ENCODE results near the gene MAP6. TPM values are rescaled to one million over a fixed set of nuclear protein-coding genes. Genes with fewer than 3 reads are reported as not detected.
A peak's percentile ranks its signal among the peaks of the same experiment; 100 is the strongest.

The MAP6 gene
- total RNA-seq, 1 donor: 3.0 TPM

DNA sequence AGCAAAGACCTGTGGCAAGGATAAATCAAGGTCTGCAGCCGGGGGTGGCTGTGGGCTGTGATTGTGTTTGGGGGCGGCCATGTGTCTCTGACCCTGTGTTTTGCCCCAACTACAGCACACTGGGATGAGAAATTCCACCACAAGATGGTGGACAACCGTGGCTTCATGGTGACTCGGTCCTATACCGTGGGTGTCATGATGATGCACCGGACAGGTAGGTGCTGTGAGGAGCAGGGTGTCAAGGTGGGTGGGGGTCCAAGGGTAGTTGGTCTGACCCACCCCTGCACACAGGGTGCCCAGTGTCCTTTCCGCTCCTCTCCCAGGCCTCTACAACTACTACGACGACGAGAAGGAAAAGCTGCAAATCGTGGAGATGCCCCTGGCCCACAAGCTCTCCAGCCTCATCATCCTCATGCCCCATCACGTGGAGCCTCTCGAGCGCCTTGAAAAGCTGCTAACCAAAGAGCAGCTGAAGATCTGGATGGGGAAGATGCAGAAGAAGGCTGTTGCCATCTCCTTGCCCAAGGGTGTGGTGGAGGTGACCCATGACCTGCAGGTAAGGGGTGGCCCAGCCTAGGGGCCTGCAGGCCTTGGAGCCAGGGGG, 100.1 kb downstream of the MAP6 start:
- DNase-seq (ENCODE audit: low read depth): no peak
- H3K4me3 ChIP-seq (ENCODE audit: low read depth, low read length): no peak overlapping the region
- TF ChIP-seq CTCF (IDR thresholded peaks at IDR 0.05; ENCODE audit: insufficient read depth, low read depth, low read length): no peak

GRCh38 chr11:75567971-75568370, 100.9 kb downstream of the MAP6 start:
- H3K4me3 ChIP-seq (ENCODE audit: low read depth, low read length): no peak overlapping the region
- DNase-seq (ENCODE audit: low read depth): no peak

DNA sequence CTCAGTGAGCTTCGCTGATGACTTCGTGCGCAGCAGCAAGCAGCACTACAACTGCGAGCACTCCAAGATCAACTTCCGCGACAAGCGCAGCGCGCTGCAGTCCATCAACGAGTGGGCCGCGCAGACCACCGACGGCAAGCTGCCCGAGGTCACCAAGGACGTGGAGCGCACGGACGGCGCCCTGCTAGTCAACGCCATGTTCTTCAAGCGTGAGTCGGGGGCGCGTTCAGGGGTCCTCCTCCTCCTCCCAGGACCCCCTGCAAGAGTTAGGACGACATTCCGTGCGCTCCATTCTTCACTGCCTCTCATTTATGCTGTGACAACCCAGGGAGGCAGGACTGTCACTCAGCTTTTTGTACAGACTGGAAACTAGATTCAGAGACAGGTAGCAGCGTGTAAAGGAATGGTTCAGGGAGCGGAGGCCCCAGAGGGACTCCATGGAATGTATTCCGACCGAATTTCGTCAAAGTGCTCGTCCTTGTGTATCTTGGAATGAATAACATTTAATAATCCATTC, 102.0 kb downstream of the MAP6 start:
- no peak for TF ChIP-seq CTCF (IDR thresholded peaks at IDR 0.05; ENCODE audit: insufficient read depth, low read depth, low read length)
- no peak for DNase-seq (ENCODE audit: low read depth)
- H3K4me3 ChIP-seq (ENCODE audit: low read depth, low read length): no peak overlapping the region

More at GRCh38 chr11:75567971-75568370, 100.9 kb downstream of the MAP6 start:
- no peak for TF ChIP-seq CTCF (IDR thresholded peaks at IDR 0.05; ENCODE audit: insufficient read depth, low read depth, low read length)

DNA sequence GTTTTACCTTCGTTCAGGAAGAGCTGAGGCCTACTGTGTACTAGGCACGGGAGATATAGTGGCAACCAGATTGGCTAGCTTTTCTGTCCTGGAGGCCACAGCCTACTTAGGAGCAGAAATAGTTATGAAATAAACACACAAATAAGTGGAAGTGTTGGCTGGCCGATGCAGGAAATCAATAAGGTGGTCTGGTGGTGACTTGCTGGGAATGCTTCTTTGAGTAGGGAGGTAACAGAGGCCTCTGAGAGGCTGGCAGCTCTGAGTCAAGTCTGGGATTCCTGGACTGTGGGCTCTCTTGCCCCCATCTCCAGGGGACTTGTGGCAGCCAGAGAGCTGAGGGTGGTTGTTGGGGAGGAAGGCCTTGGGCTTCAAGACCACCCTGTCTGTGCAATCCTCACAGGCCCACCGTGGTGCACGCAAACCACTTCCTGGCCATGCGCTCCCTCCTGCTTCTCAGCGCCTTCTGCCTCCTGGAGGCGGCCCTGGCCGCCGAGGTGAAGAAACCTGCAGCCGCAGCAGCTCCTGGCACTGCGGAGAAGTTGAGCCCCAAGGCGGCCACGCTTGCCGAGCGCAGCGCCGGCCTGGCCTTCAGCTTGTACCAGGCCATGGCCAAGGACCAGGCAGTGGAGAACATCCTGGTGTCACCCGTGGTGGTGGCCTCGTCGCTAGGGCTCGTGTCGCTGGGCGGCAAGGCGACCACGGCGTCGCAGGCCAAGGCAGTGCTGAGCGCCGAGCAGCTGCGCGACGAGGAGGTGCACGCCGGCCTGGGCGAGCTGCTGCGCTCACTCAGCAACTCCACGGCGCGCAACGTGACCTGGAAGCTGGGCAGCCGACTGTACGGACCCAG, 102.7 kb downstream of the MAP6 start:
- peak overlapping the region; percentile 100 for H3K4me3 ChIP-seq (ENCODE audit: low read depth, low read length)
- TF ChIP-seq CTCF (IDR thresholded peaks at IDR 0.05; ENCODE audit: insufficient read depth, low read depth, low read length): no peak
- no peak for DNase-seq (ENCODE audit: low read depth)

DNA sequence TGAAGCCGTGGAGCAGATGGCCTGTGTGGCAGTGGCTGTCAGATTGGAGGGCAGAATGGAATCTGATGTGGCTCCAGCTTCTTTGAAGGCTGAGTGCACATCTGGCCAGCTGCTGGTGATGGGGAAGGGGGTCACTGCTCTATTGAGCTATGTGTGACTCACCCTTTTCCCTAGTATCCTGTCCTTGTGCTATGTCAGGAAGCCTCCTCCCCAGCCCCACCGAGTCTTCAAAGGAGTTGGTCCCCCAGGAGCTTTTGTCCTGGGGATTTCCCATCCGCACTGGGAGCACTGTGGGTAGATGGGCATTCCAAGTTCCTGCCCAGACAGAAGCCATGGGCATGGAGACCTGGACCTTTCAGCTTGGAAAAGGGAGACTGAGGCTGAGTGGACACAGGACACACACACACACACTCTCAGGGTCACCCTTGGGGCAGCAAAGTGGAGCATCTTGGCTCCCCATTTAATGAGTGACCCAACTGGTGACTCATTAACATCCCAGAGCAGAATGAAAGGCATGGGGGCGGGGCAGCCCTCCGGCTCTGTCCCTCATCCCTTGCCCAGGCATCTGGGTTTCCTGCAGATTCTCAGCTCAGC, 103.5 kb downstream of the MAP6 start:
- TF ChIP-seq CTCF (IDR thresholded peaks at IDR 0.05; ENCODE audit: insufficient read depth, low read depth, low read length): no peak
- H3K4me3 ChIP-seq (ENCODE audit: low read depth, low read length): peak overlapping the region; percentile 100
- DNase-seq (ENCODE audit: low read depth): peak; percentile 80

GRCh38 chr11:75563978-75564552, 104.8 kb downstream of the MAP6 start:
- peak; percentile 92 for DNase-seq (ENCODE audit: low read depth)
- peak overlapping the region; percentile 100 for H3K4me3 ChIP-seq (ENCODE audit: low read depth, low read length)
- peak; percentile 71 for TF ChIP-seq CTCF (IDR thresholded peaks at IDR 0.05; ENCODE audit: insufficient read depth, low read depth, low read length)

Measured in fibroblast of villous mesenchyme (primary cell).